ENCODE results near the gene PLCB2. TPM values are rescaled to one million over a fixed set of nuclear protein-coding genes. Genes with fewer than 3 reads are reported as not detected.
A peak's percentile ranks its signal among the peaks of the same experiment; 100 is the strongest.

PLCB2 gene
- total RNA-seq, 2 donors from 2014 or later, result 4.4 to 5.3 TPM

DNA sequence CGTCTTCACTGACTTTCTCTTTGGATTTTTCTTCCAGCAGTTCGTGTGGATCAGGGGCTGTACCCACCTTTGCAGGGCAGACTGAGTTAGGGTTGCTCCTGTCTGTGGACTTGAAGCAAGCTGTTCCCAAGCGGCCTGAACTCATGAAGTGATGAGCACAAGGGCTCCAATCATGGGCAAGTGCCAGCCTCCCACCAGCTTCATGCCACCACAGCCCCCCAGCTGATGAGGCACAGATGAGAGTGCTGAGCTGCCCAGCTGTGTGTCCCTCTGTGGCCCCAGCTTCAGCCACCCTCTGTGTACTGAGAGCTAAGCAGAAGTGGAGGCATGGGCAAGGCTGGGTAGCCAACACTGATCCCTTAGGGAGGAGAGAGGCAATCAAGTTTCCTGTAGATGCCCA lies 3.3 kb upstream of the PLCB2 start:
- Histone ChIP-seq H3K4me3 (ENCODE audit: low read length) (no peak overlapping the region), H3K9ac (ENCODE audit: extremely low read depth, low read length, poor library complexity, severe bottlenecking) (no peak overlapping the region), H3K27me3 (ENCODE audit: control insufficient read depth, insufficient read depth, low read length, poor library complexity, severe bottlenecking) (peaks cover 50% of the 10 kb centered on the region), H3K36me3 (ENCODE audit: control insufficient read depth, insufficient read depth, low read length) (no peaks in the 10 kb centered on the region), H3K4me1 (ENCODE audit: control insufficient read depth, insufficient read depth, low read length) (peaks cover 6% of the 10 kb centered on the region), H3K27ac (ENCODE audit: low read depth, low read length) (no peak overlapping the region), H3K9me3 (ENCODE audit: control insufficient read depth, low read length) (no peaks in the 10 kb centered on the region)
- DNase-seq, result no peak
- no peaks in the 10 kb centered on the region for H3K9me3 Mint-ChIP-seq
- H3K4me1 Mint-ChIP-seq, result peaks cover 15% of the 10 kb centered on the region
- H3K27me3 Mint-ChIP-seq (ENCODE audit: insufficient read depth), result peaks cover 56% of the 10 kb centered on the region
- 70 to 89% methylated on average over 1 to 3 of the region's 3 CpGs for WGBS, 2 experiments (ENCODE audit: insufficient coverage in 1 of 2, insufficient read length in 1 of 2)
- no peak overlapping the region for H3K27ac Mint-ChIP-seq
- no peaks in the 10 kb centered on the region for H3K36me3 Mint-ChIP-seq (ENCODE audit: low read depth)
- no peak overlapping the region for H3K4me3 Mint-ChIP-seq
- no peak for TF ChIP-seq CTCF (conservative IDR thresholded peaks at IDR 0.05)

DNA sequence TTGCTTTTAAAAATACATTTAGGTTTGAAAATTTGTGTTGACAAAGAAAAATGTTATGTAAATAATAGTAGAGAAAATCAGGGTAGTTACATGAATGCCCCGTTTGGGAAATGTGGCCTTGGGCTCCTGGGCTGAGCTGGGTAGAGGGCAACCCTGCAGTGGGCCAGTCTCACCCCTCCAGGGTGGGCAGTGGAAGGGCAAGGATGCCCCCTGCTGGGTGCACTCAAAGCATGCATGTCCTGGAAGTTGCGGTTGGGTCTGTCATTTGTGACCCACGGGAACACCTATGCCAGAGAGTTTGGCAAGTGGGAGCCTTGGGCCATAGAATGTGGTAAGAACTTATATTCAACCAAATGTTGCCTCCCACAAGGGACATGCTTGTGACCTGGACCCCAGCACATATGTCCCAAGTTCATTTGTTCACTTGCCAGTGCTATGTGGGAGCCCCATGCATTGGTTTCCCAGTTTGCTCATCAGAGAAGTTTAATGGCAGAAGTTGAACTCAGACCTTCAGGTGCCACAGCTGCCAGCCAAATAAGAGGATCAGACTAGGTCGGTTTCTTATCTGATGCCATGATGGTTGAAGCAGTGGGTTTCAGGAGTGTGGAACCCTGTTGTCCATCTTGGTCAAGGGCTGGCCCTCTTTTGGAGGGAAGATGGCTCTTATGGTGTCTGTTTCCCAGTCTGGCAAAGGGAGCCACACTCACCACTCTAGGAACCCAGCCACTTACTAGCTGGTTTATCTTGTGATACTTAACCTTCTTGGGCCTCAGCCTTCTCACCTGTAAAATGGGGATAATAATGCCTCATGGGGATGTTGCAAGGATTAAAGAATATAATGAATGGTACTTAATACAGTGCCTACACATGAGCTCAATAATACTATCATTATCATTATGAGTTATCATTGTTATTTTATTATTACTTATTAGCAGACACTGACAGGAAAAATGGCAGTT lies 2.5 kb upstream of the PLCB2 start:
- Histone ChIP-seq H3K9me3 (ENCODE audit: control insufficient read depth, low read length) (no peaks in the 10 kb centered on the region), H3K36me3 (ENCODE audit: control insufficient read depth, insufficient read depth, low read length) (no peaks in the 10 kb centered on the region), H3K4me1 (ENCODE audit: control insufficient read depth, insufficient read depth, low read length) (peaks cover 6% of the 10 kb centered on the region), H3K27me3 (ENCODE audit: control insufficient read depth, insufficient read depth, low read length, poor library complexity, severe bottlenecking) (peaks cover 43% of the 10 kb centered on the region), H3K4me3 (ENCODE audit: low read length) (no peak overlapping the region), H3K27ac (ENCODE audit: low read depth, low read length) (no peak overlapping the region), H3K9ac (ENCODE audit: extremely low read depth, low read length, poor library complexity, severe bottlenecking) (no peak overlapping the region)
- peak; percentile 92 for DNase-seq
- H3K9me3 Mint-ChIP-seq, result no peaks in the 10 kb centered on the region
- H3K4me3 Mint-ChIP-seq, result no peak overlapping the region
- peaks cover 15% of the 10 kb centered on the region for H3K4me1 Mint-ChIP-seq
- 21 to 36% methylated on average over 2 to 4 of the region's 4 CpGs for WGBS, 2 experiments (ENCODE audit: insufficient coverage in 1 of 2, insufficient read length in 1 of 2)
- no peaks in the 10 kb centered on the region for H3K36me3 Mint-ChIP-seq (ENCODE audit: low read depth)
- no peak overlapping the region for H3K27ac Mint-ChIP-seq
- H3K27me3 Mint-ChIP-seq (ENCODE audit: insufficient read depth), result peaks cover 49% of the 10 kb centered on the region
- peak; percentile 93 for TF ChIP-seq CTCF (conservative IDR thresholded peaks at IDR 0.05)

DNA sequence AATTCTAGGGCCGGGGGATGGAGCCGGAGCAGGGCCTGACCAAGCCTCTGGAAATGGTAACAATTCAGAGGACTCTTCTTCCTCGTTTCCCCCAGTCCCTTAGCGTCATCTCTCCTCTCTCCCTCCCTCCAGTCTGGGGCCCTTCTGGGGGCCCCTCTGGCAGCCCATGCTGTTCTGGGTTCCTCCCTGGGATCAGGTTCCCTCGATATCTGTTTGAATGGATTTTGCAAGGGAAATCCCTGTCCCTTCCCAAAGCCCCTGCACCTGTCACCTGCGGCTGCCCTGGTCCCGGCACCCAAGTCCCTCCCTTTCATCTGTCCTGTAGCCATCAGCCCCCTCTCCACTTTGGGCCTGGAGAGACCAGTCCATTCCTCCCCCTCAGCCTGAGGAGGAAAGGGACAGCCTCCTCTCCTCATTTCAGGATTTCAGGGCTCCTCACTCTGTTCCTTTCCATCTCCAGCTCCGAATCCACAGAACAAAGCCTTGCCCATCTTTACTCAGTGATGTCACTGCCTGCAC lies 1.7 kb upstream of the PLCB2 start:
- Histone ChIP-seq H3K27me3 (ENCODE audit: control insufficient read depth, insufficient read depth, low read length, poor library complexity, severe bottlenecking) (peaks cover 42% of the 10 kb centered on the region), H3K4me3 (ENCODE audit: low read length) (no peak overlapping the region), H3K27ac (ENCODE audit: low read depth, low read length) (no peak overlapping the region), H3K9ac (ENCODE audit: extremely low read depth, low read length, poor library complexity, severe bottlenecking) (no peak overlapping the region), H3K9me3 (ENCODE audit: control insufficient read depth, low read length) (no peaks in the 10 kb centered on the region), H3K4me1 (ENCODE audit: control insufficient read depth, insufficient read depth, low read length) (peaks cover 6% of the 10 kb centered on the region), H3K36me3 (ENCODE audit: control insufficient read depth, insufficient read depth, low read length) (no peaks in the 10 kb centered on the region)
- Mint-ChIP-seq H3K9me3 (no peaks in the 10 kb centered on the region), H3K27me3 (ENCODE audit: insufficient read depth) (peaks cover 44% of the 10 kb centered on the region), H3K4me3 (no peak overlapping the region), H3K27ac (no peak overlapping the region), H3K36me3 (ENCODE audit: low read depth) (no peaks in the 10 kb centered on the region), H3K4me1 (peaks cover 15% of the 10 kb centered on the region)
- no peak for TF ChIP-seq CTCF (conservative IDR thresholded peaks at IDR 0.05)
- DNase-seq, result no peak
- 82 to 85% methylated on average over 6 to 8 of the region's 8 CpGs for WGBS, 2 experiments (ENCODE audit: insufficient coverage in 1 of 2, insufficient read length in 1 of 2)
